Measurements from ENCODE around the gene MATN1.

DNA sequence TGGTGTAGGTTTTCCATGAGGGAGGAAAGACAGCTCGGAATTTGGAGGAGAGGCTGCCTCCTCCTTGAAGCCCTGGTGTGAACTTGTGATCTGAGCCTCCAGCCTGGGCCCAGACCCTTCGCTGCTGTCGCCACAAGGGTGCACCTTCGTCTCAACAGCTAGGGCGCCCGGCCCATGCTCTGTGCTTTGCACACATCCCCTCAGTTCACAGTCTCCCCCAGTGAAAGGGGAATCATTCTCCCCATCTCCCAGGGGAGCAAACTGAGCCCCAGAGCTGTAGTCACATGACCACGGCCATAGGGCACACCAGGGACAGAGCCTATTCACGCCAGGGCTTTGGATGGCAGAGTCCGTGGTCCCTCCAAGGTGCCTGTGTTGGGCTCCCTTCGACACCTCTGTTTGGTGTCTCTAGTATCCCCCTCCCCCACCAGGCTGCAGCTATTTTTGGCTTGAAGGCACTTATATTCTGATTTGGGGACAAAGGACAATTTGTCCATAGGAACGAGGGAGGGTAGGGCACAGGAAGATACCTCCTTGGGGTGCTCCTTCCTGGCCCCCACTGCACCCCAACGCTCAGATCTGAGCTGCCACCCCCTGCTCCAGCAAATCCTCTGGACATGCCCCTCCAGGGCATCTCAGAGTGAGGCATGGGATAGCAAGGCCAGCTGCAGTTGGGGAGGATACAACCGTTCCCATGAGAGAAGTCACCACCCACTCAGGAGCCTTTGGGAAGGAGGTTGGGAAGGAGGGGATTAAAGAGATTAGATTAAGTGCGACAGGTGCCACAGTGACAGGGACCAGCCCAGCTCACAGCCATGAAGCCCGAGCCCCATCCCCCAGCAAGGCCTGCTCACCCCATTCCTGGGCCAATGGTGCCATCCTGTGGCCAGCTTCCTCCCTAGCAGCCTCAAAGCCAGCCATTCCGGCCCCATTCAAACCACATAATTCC is 15.7 kb downstream of the MATN1 start:
- TF ChIP-seq, protein P1, sequence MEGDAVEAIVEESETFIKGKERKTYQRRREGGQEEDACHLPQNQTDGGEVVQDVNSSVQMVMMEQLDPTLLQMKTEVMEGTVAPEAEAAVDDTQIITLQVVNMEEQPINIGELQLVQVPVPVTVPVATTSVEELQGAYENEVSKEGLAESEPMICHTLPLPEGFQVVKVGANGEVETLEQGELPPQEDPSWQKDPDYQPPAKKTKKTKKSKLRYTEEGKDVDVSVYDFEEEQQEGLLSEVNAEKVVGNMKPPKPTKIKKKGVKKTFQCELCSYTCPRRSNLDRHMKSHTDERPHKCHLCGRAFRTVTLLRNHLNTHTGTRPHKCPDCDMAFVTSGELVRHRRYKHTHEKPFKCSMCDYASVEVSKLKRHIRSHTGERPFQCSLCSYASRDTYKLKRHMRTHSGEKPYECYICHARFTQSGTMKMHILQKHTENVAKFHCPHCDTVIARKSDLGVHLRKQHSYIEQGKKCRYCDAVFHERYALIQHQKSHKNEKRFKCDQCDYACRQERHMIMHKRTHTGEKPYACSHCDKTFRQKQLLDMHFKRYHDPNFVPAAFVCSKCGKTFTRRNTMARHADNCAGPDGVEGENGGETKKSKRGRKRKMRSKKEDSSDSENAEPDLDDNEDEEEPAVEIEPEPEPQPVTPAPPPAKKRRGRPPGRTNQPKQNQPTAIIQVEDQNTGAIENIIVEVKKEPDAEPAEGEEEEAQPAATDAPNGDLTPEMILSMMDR (IDR thresholded peaks at IDR 0.05; ENCODE audit: low read depth, low read length, poor library complexity, severe bottlenecking) = peak; percentile 70
- no peak for TF ChIP-seq EZH2phosphoT487 (IDR thresholded peaks at IDR 0.05; ENCODE audit: borderline replicate concordance, low read length)
